Stimulated activated CD4-positive, alpha-beta T cell treated with anti-CD3 and anti-CD28 coated beads, Interleukin-4, amount 100 ng/mL, for 24 hours (primary cell): ENCODE results near the gene PPP1R1A.

Experiments
- DNase-seq: peaks from one replicate; pipeline ENCODE4 v3.0.0-alpha.2; 2020

The PPP1R1A gene

GRCh38 chr12:54588110-54588889 is at the start of gene PPP1R1A:
TSS of gene PPP1R1A (minus strand) at chr12:54588659. CDS start at chr12:54588488, 171 bp downstream.
- DNase-seq, result no peak

- no peak for DNase-seq
Measured at GRCh38 chr12:54634795-54635194, 46.3 kb upstream of the PPP1R1A start, which contains the start of gene LACRT. TSS of gene LACRT (minus strand) at chr12:54634895. CDS start at chr12:54634841, 54 bp downstream.

- DNase-seq, result no peak
Measured at GRCh38 chr12:54631988-54632728, 43.7 kb upstream of the PPP1R1A start.

GRCh38 chr12:54631551-54631950 is 43.1 kb upstream of the PPP1R1A start:
- no peak for DNase-seq

- no peak for DNase-seq
Measured at GRCh38 chr12:54629925-54630324, 41.5 kb upstream of the PPP1R1A start.

- DNase-seq, result no peak
Measured at GRCh38 chr12:54628186-54628846, 39.9 kb upstream of the PPP1R1A start.

- no peak for DNase-seq
Measured at GRCh38 chr12:54627304-54627703, 38.8 kb upstream of the PPP1R1A start.

- no peak for DNase-seq
Measured at GRCh38 chr12:54625598-54625997, 37.1 kb upstream of the PPP1R1A start.

GRCh38 chr12:54624315-54625279 is 36.1 kb upstream of the PPP1R1A start:
- DNase-seq, result no peak

- DNase-seq, result no peak
Measured at GRCh38 chr12:54622463-54623183, 34.2 kb upstream of the PPP1R1A start.

- DNase-seq, result no peak
Measured at GRCh38 chr12:54616933-54617680, 28.6 kb upstream of the PPP1R1A start.

- no peak for DNase-seq
Measured at GRCh38 chr12:54612225-54612750, 23.8 kb upstream of the PPP1R1A start.

GRCh38 chr12:54611715-54612149 is 23.3 kb upstream of the PPP1R1A start:
- DNase-seq, result no peak

- no peak for DNase-seq
Measured at GRCh38 chr12:54608769-54609168, 20.3 kb upstream of the PPP1R1A start.

- no peak for DNase-seq
Measured at GRCh38 chr12:54608156-54608555, 19.7 kb upstream of the PPP1R1A start.

GRCh38 chr12:54606556-54606955 is 18.1 kb upstream of the PPP1R1A start:
- DNase-seq, result no peak

GRCh38 chr12:54605138-54605970 is 16.9 kb upstream of the PPP1R1A start:
- no peak for DNase-seq

- DNase-seq, result no peak
Measured at GRCh38 chr12:54604436-54604835, 16.0 kb upstream of the PPP1R1A start.

GRCh38 chr12:54603872-54604271 is 15.4 kb upstream of the PPP1R1A start:
- DNase-seq, result no peak
